GM12874 (cell line): ENCODE measurements around the gene RPS4Y2.

ENCODE experiments used
- TF ChIP-seq, protein P1 (sequence below): IDR thresholded peaks from 2 replicates; pipeline ENCODE4 v1.5.1; 2011; ENCODE audit warnings: low read depth, mild to moderate bottlenecking, control low read depth, low read length, moderate library complexity; ENCODE audit not compliant: insufficient read depth

RPS4Y2 gene

DNA sequence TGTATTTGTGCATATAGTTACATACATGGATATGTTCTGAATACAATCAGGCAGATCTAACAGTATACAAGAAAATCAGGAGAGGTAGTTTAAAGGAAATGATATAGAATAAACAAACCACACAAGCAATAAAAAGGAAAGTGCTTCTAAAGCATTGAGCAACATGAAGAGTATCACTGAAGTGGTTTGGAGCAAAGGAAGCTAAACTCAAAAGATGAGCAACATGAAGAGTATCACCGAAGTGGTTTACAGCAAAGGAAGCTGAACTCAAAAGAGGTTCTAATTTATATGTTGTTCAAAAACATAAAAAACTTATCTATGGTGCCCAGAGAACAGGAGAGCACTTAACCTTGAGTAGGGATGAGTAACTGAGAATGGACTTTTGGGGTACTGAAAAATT lies 29.1 kb downstream of the RPS4Y2 start:
- TF ChIP-seq, protein P1, sequence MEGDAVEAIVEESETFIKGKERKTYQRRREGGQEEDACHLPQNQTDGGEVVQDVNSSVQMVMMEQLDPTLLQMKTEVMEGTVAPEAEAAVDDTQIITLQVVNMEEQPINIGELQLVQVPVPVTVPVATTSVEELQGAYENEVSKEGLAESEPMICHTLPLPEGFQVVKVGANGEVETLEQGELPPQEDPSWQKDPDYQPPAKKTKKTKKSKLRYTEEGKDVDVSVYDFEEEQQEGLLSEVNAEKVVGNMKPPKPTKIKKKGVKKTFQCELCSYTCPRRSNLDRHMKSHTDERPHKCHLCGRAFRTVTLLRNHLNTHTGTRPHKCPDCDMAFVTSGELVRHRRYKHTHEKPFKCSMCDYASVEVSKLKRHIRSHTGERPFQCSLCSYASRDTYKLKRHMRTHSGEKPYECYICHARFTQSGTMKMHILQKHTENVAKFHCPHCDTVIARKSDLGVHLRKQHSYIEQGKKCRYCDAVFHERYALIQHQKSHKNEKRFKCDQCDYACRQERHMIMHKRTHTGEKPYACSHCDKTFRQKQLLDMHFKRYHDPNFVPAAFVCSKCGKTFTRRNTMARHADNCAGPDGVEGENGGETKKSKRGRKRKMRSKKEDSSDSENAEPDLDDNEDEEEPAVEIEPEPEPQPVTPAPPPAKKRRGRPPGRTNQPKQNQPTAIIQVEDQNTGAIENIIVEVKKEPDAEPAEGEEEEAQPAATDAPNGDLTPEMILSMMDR = no peak

DNA sequence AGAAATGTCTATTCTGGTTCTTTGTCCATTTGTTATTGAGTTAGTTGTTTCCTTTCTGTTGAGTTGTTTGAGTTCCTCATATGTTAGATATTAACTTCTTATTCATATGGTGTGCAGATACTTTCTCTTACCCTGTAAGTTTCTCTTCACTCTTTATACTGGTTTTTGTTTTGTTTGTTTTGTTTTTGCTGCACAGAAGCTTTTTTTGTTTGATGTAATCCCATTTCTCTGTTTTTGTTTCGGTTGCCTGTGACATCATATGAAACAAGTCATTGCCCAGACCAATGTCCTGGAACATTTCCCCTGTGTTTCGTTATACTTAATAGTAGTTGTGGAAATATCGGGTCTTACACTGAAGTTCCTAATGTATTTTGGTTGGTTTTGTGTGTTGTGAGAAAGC lies 31.2 kb downstream of the RPS4Y2 start:
- TF ChIP-seq, protein P1 = no peak

DNA sequence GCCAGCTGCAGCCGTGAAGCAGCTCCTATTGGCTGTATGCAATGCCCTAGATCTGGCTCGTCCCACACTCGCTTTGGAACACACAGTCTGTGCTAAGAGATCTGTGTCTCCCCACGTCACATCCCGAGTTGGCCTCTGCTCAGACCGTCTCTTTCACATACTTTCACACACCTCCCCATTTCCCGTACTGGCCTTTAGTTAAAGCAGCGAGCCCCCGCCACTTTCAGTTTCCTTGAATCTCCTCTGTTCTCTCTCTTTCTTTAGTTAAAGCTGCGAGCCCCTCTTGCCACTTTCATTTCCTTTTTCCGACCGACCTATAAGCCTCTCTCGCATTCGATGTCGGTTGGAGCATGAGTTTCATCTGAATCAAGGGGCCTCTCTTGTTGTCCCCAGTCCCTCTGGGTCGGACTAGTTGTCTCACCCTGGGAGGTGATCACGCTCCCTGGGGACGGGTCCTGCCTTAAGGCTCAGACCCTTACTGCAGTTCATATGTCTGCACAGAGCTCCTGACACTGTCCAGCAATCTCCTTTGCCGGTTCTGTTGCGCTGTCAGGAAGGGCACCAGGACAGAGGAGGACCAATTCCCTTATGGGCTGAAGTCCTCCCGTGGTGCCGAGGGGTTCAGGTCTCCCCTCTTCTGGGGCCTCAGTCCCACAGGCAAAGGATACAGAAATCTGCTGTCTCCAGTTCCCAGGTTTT lies 42.6 kb downstream of the RPS4Y2 start:
- TF ChIP-seq, protein P1 = no peak

DNA sequence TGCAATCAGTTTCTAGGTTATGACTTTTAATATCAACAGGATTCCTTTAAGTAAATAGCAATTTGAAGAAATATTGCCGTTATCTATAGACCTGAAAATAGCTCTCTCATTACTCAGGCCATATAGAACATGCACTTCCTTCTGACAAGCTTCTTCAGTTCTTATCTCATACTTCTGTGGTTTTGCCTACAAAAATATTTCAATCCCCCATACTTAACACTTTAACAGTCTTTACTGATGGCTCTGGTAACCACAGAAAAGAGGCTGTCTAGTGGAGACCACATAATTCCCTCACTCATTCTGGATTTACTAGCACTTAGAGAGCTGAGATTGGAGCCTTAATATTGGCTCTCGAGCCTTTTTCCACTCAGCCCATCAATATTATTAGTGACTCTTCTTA lies 46.8 kb downstream of the RPS4Y2 start:
- TF ChIP-seq, protein P1 = no peak

DNA sequence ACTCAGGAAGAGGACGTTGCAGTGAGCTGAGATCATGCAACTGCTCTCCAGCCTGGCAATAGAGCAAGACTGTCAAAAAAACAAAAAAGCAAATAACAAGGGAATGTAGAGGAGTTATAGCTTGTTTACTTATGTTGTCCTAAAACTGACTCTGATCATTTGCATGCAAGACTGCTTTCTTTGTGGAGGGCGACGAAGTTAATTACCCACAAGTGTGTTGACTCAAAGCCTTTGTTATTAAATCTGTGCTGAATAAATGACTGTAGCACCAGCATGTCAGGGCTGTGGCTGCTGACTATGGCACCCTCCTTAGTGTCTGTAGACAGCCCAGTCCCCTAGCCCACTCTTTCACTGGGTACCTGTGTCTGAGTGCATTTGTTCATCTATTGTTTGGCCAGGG lies 50.3 kb downstream of the RPS4Y2 start:
- TF ChIP-seq, protein P1 = no peak

DNA sequence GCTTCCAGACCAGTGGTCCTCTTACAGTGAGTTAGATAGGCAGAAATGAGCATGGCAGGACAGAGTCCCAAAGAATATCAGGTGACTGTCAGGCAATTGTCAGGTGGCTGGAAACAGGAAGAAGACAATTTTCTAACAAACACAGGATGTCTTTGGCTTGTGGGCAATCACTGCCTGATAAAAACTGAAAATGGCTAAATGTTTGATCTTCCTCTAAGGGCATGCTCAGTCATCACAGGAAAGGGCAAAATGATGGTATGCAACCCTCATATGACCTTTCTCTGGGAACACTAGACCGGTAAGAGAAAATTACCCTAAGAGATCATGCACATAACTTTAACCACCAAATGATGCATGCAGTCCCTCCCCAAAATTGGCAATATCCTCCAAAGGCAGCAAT lies 57.6 kb downstream of the RPS4Y2 start:
- TF ChIP-seq, protein P1 = no peak

DNA sequence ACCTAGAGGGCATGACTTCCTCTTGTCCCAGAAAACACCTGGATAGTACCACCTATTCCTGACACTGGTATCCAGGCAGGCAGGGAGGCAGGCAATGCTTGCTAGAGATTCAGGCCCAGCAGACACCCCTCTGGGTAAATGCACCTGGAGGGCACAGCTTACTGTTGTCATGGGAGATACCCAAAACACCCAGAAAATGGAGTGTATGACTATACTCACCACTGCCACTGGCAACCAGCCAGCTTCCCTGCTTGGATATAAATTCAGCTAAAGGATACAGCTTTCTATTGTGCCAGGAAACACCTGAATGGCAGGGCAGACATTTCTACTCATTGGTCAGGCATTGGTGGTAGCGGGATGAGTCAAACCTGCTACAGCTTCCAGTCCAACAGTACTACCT lies 58.9 kb downstream of the RPS4Y2 start:
- TF ChIP-seq, protein P1 = no peak
